ENCODE measurements around the gene CDH13.

CDH13 gene

DNA sequence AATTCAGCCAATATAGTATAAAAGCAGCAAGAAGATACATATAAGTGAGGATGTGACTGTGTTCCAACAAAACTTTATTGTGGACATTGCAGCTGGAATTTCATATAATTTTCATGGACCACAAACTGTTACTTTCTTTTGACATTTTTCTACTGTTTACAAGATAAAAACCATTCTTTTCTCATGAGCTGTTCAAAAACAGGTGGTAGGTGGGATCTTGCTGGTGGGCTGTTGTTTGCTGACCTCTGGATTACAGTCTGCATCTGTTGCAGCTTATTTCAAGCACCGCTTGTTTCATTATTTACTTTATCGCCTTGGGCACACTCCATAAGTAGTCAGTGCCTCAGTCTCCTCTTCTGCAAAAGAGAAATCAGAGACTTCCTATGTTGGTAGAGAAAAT lies 99.5 kb downstream of the CDH13 start:
- no peak for DNase-seq
- WGBS, result no CpG with 5 or more reads among the region's 2 CpGs
- H3K18ac ChIP-seq (ENCODE audit: low read depth in 1 of 2, low read length in 2 of 2), result no peak overlapping the region
- H3K4me1 ChIP-seq (ENCODE audit: control insufficient read depth, insufficient read depth, low read depth, low read length), result peaks cover 1% of the 10 kb centered on the region
- H2BK120ac ChIP-seq (ENCODE audit: low read depth, low read length), result no peak overlapping the region
- no peak overlapping the region for H2AFZ ChIP-seq (ENCODE audit: low read depth, low read length)
- no peak overlapping the region for H3K9ac ChIP-seq (ENCODE audit: low read length)
- no peak overlapping the region for H2AK5ac ChIP-seq (ENCODE audit: low read length, severe bottlenecking)
- H3K9me3 ChIP-seq (ENCODE audit: control insufficient read depth, low read length), result peaks cover 20% of the 10 kb centered on the region
- no peak overlapping the region for H3K4me2 ChIP-seq (ENCODE audit: low read length, poor library complexity, severe bottlenecking)
- peaks cover 25% of the 10 kb centered on the region for H3K79me1 ChIP-seq (replicated peaks; ENCODE audit: low read length, poor library complexity, severe bottlenecking)
- H3K36me3 ChIP-seq (ENCODE audit: control insufficient read depth in 1 of 2, insufficient read depth in 2 of 2, low read depth in 1 of 2, low read length in 2 of 2), result peaks cover 0 to 2% of the 10 kb centered on the region in 2 experiments
- no peak overlapping the region for H4K91ac ChIP-seq (ENCODE audit: low read length)
- no peak overlapping the region for H3K27ac ChIP-seq (ENCODE audit: low read length, poor library complexity, severe bottlenecking)
- no peak overlapping the region for H4K8ac ChIP-seq (ENCODE audit: low read length)
- H3K4ac ChIP-seq (ENCODE audit: low read depth in 1 of 2, low read length in 2 of 2), result no peak overlapping the region
- H3K14ac ChIP-seq (ENCODE audit: low read length in 2 of 2), result no peak overlapping the region
- no peak overlapping the region for H3K23ac ChIP-seq (ENCODE audit: low read length in 2 of 2)
- H2BK5ac ChIP-seq (ENCODE audit: low read depth, low read length, poor library complexity, severe bottlenecking), result no peak overlapping the region
- H2BK12ac ChIP-seq (ENCODE audit: low read length in 2 of 2), result no peak overlapping the region
- no peak overlapping the region for H2BK15ac ChIP-seq (ENCODE audit: low read depth, poor library complexity, severe bottlenecking)
- H3K27me3 ChIP-seq (ENCODE audit: control insufficient read depth in 1 of 2, insufficient read depth in 1 of 2, low read length in 2 of 2), result no peaks in the 10 kb centered on the region
- no peak overlapping the region for H3K4me3 ChIP-seq (ENCODE audit: insufficient read depth in 1 of 2, low read depth in 1 of 2, low read length in 2 of 2)

DNA sequence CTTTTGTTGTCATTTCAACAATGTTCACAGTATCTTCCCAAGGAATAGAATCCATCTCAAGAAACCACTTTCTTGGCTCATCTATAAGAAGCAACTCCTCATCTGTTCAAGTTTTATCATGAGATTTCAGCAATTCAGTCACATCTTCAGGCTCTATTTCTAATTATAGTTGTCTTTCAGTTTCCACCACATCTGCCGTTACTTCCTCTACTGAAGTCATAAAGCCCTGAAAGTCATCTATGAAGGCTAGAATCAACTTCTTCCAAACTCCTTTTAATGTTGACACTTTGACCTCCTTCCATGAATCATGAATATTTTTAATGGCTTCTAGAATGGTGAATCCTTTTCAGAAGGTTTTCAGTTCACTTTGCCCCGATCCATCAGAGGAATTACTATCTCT lies 102.1 kb downstream of the CDH13 start:
- H4K8ac ChIP-seq (ENCODE audit: low read length), result no peak overlapping the region
- H2BK15ac ChIP-seq (ENCODE audit: low read depth, poor library complexity, severe bottlenecking), result no peak overlapping the region
- H2BK120ac ChIP-seq (ENCODE audit: low read depth, low read length), result no peak overlapping the region
- H3K4me2 ChIP-seq (ENCODE audit: low read length, poor library complexity, severe bottlenecking), result no peak overlapping the region
- H2BK5ac ChIP-seq (ENCODE audit: low read depth, low read length, poor library complexity, severe bottlenecking), result no peak overlapping the region
- H3K27me3 ChIP-seq (ENCODE audit: control insufficient read depth in 1 of 2, insufficient read depth in 1 of 2, low read length in 2 of 2), result no peaks in the 10 kb centered on the region
- H3K36me3 ChIP-seq (ENCODE audit: control insufficient read depth in 1 of 2, insufficient read depth in 2 of 2, low read depth in 1 of 2, low read length in 2 of 2), result no peaks in the 10 kb centered on the region
- H3K14ac ChIP-seq (ENCODE audit: low read length in 2 of 2), result no peak overlapping the region
- H3K4me1 ChIP-seq (ENCODE audit: control insufficient read depth, insufficient read depth, low read depth, low read length), result peaks cover 1% of the 10 kb centered on the region
- peaks cover 20% of the 10 kb centered on the region for H3K9me3 ChIP-seq (ENCODE audit: control insufficient read depth, low read length)
- WGBS, result 100% methylated on average over 1 of the region's 2 CpGs
- no peak for DNase-seq
- no peak overlapping the region for H4K91ac ChIP-seq (ENCODE audit: low read length)
- no peak overlapping the region for H2BK12ac ChIP-seq (ENCODE audit: low read length in 2 of 2)
- no peak overlapping the region for H3K9ac ChIP-seq (ENCODE audit: low read length)
- H3K27ac ChIP-seq (ENCODE audit: low read length, poor library complexity, severe bottlenecking), result no peak overlapping the region
- H3K18ac ChIP-seq (ENCODE audit: low read depth in 1 of 2, low read length in 2 of 2), result no peak overlapping the region
- no peak overlapping the region for H3K4me3 ChIP-seq (ENCODE audit: insufficient read depth in 1 of 2, low read depth in 1 of 2, low read length in 2 of 2)
- no peak overlapping the region for H3K23ac ChIP-seq (ENCODE audit: low read length in 2 of 2)
- peaks cover 18% of the 10 kb centered on the region for H3K79me1 ChIP-seq (replicated peaks; ENCODE audit: low read length, poor library complexity, severe bottlenecking)
- no peak overlapping the region for H3K4ac ChIP-seq (ENCODE audit: low read depth in 1 of 2, low read length in 2 of 2)
- no peak overlapping the region for H2AK5ac ChIP-seq (ENCODE audit: low read length, severe bottlenecking)
- H2AFZ ChIP-seq (ENCODE audit: low read depth, low read length), result no peak overlapping the region

DNA sequence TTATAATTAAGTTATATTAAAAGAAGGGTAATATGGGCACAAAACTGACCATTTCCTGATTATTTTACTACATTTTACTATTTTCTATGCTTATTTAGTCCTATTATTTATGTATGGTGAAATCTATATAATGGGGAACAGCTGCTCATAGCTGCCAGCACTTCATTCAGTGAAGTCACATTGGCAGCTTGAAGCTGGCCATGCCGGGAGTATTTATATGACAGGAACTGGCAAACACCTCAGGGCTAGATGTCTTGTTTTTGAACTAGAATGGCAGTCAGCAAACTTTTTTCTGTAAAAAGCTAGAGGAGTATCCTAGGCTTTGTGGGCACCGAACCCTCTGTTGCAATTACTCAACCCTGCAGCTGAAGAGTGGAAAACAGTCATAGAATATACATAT lies 104.1 kb downstream of the CDH13 start:
- Histone ChIP-seq H3K4me1 (ENCODE audit: control insufficient read depth, insufficient read depth, low read depth, low read length) (no peaks in the 10 kb centered on the region), H3K36me3 (ENCODE audit: control insufficient read depth in 1 of 2, insufficient read depth in 2 of 2, low read depth in 1 of 2, low read length in 2 of 2) (no peaks in the 10 kb centered on the region), H2AK5ac (ENCODE audit: low read length, severe bottlenecking) (no peak overlapping the region), H4K91ac (ENCODE audit: low read length) (no peak overlapping the region), H3K23ac (ENCODE audit: low read length in 2 of 2) (no peak overlapping the region), H3K79me1 (replicated peaks; ENCODE audit: low read length, poor library complexity, severe bottlenecking) (peaks cover 18% of the 10 kb centered on the region), H2BK15ac (ENCODE audit: low read depth, poor library complexity, severe bottlenecking) (no peak overlapping the region), H3K9ac (ENCODE audit: low read length) (no peak overlapping the region), H4K8ac (ENCODE audit: low read length) (no peak overlapping the region), H2BK120ac (ENCODE audit: low read depth, low read length) (no peak overlapping the region), H3K18ac (ENCODE audit: low read depth in 1 of 2, low read length in 2 of 2) (no peak overlapping the region), H2BK12ac (ENCODE audit: low read length in 2 of 2) (no peak overlapping the region), H2AFZ (ENCODE audit: low read depth, low read length) (no peak overlapping the region), H2BK5ac (ENCODE audit: low read depth, low read length, poor library complexity, severe bottlenecking) (no peak overlapping the region), H3K4me2 (ENCODE audit: low read length, poor library complexity, severe bottlenecking) (no peak overlapping the region), H3K27ac (ENCODE audit: low read length, poor library complexity, severe bottlenecking) (no peak overlapping the region), H3K9me3 (ENCODE audit: control insufficient read depth, low read length) (peaks cover 20% of the 10 kb centered on the region), H3K27me3 (ENCODE audit: control insufficient read depth in 1 of 2, insufficient read depth in 1 of 2, low read length in 2 of 2) (no peaks in the 10 kb centered on the region), H3K14ac (ENCODE audit: low read length in 2 of 2) (no peak overlapping the region), H3K4ac (ENCODE audit: low read depth in 1 of 2, low read length in 2 of 2) (no peak overlapping the region), H3K4me3 (ENCODE audit: insufficient read depth in 1 of 2, low read depth in 1 of 2, low read length in 2 of 2) (no peak overlapping the region)
- 89% methylated on average over 1 of the region's 2 CpGs for WGBS
- no peak for DNase-seq

DNA sequence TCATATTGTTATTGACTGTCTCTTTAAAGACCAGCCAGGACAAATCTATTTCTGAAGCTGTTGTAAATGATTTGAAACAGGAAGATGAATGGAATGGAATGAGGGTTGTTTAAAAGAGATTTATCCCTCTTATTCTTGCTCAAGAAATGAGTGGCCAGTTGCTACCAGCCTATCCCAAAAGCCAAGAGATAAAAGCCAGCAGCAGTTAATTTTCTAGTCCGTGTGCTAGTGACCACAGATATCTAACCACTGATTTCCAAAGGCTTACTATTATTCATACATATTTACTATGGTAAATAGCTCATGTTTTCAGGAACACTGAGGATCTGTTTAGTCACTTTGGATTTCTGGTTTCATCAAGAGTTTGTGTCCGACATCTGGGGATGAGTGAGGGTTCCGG lies 105.7 kb downstream of the CDH13 start:
- no peaks in the 10 kb centered on the region for H3K4me1 ChIP-seq (ENCODE audit: control insufficient read depth, insufficient read depth, low read depth, low read length)
- DNase-seq, result peak; percentile 64
- no peak overlapping the region for H2BK12ac ChIP-seq (ENCODE audit: low read length in 2 of 2)
- no peak overlapping the region for H3K18ac ChIP-seq (ENCODE audit: low read depth in 1 of 2, low read length in 2 of 2)
- H3K27me3 ChIP-seq (ENCODE audit: control insufficient read depth in 1 of 2, insufficient read depth in 1 of 2, low read length in 2 of 2), result no peaks in the 10 kb centered on the region
- no peak overlapping the region for H2BK5ac ChIP-seq (ENCODE audit: low read depth, low read length, poor library complexity, severe bottlenecking)
- H3K4ac ChIP-seq (ENCODE audit: low read depth in 1 of 2, low read length in 2 of 2), result no peak overlapping the region
- H3K14ac ChIP-seq (ENCODE audit: low read length in 2 of 2), result no peak overlapping the region
- 91% methylated on average over 2 of the region's 3 CpGs for WGBS
- H3K23ac ChIP-seq (ENCODE audit: low read length in 2 of 2), result no peak overlapping the region
- peaks cover 20% of the 10 kb centered on the region for H3K9me3 ChIP-seq (ENCODE audit: control insufficient read depth, low read length)
- H4K91ac ChIP-seq (ENCODE audit: low read length), result no peak overlapping the region
- no peaks in the 10 kb centered on the region for H3K36me3 ChIP-seq (ENCODE audit: control insufficient read depth in 1 of 2, insufficient read depth in 2 of 2, low read depth in 1 of 2, low read length in 2 of 2)
- no peak overlapping the region for H3K9ac ChIP-seq (ENCODE audit: low read length)
- H2BK15ac ChIP-seq (ENCODE audit: low read depth, poor library complexity, severe bottlenecking), result no peak overlapping the region
- peaks cover 18% of the 10 kb centered on the region for H3K79me1 ChIP-seq (replicated peaks; ENCODE audit: low read length, poor library complexity, severe bottlenecking)
- no peak overlapping the region for H4K8ac ChIP-seq (ENCODE audit: low read length)
- no peak overlapping the region for H2AK5ac ChIP-seq (ENCODE audit: low read length, severe bottlenecking)
- no peak overlapping the region for H3K27ac ChIP-seq (ENCODE audit: low read length, poor library complexity, severe bottlenecking)
- no peak overlapping the region for H2AFZ ChIP-seq (ENCODE audit: low read depth, low read length)
- no peak overlapping the region for H2BK120ac ChIP-seq (ENCODE audit: low read depth, low read length)
- H3K4me2 ChIP-seq (ENCODE audit: low read length, poor library complexity, severe bottlenecking), result no peak overlapping the region
- H3K4me3 ChIP-seq (ENCODE audit: insufficient read depth in 1 of 2, low read depth in 1 of 2, low read length in 2 of 2), result no peak overlapping the region
